Measurements from ENCODE around the gene CYB5RL. TPM values are rescaled to one million over a fixed set of nuclear protein-coding genes. Genes with fewer than 3 reads are reported as not detected.

Gene CYB5RL
- total RNA-seq, 1 donor from 2014 or later: 3.9 TPM

GRCh38 chr1:54163573-54163972, 36.3 kb downstream of the CYB5RL start:
- no peaks in the 10 kb centered on the region for H3K79me2 ChIP-seq (ENCODE audit: insufficient read depth, low read length)
- H3K4me2 ChIP-seq (ENCODE audit: low read length): no peak overlapping the region
- no peak overlapping the region for H2AFZ ChIP-seq (ENCODE audit: low read depth, low read length)
- Mint-ChIP-seq H3K9me3 (ENCODE audit: unreplicated experiment) (no peaks in the 10 kb centered on the region), H3K4me3 (ENCODE audit: unreplicated experiment) (no peak overlapping the region), H3K27ac (ENCODE audit: unreplicated experiment) (no peak overlapping the region), H3K27me3 (ENCODE audit: low read depth, unreplicated experiment) (peaks cover 11% of the 10 kb centered on the region), H3K4me1 (ENCODE audit: low read depth, unreplicated experiment) (peaks cover 16% of the 10 kb centered on the region), H3K36me3 (ENCODE audit: low read depth, unreplicated experiment) (no peaks in the 10 kb centered on the region)
- DNase-seq (ENCODE audit: low read depth): no peak
- no peak for FAIRE-seq
- H3K4me3 ChIP-seq (ENCODE audit: insufficient read depth, low read depth, low read length): no peak overlapping the region
- H3K27me3 ChIP-seq (ENCODE audit: insufficient read depth, low read length): no peaks in the 10 kb centered on the region
- TF ChIP-seq EZH2 (IDR thresholded peaks at IDR 0.05; ENCODE audit: insufficient read depth, low read length): no peak
- TF ChIP-seq CTCF (IDR thresholded peaks at IDR 0.05; ENCODE audit: insufficient read depth, low read depth, low read length): no peak
- H3K36me3 ChIP-seq (ENCODE audit: insufficient read depth, low read length): no peaks in the 10 kb centered on the region
- no peaks in the 10 kb centered on the region for H3K9me3 ChIP-seq (ENCODE audit: insufficient read depth, low read depth, low read length)
- no peak overlapping the region for H3K27ac ChIP-seq (ENCODE audit: low read depth, low read length)
- H3K4me1 ChIP-seq (ENCODE audit: insufficient read depth, low read length): peaks cover 2% of the 10 kb centered on the region
- H3K9ac ChIP-seq (ENCODE audit: low read length): no peak overlapping the region
- no peaks in the 10 kb centered on the region for H4K20me1 ChIP-seq (ENCODE audit: insufficient read depth, low read length)

DNA sequence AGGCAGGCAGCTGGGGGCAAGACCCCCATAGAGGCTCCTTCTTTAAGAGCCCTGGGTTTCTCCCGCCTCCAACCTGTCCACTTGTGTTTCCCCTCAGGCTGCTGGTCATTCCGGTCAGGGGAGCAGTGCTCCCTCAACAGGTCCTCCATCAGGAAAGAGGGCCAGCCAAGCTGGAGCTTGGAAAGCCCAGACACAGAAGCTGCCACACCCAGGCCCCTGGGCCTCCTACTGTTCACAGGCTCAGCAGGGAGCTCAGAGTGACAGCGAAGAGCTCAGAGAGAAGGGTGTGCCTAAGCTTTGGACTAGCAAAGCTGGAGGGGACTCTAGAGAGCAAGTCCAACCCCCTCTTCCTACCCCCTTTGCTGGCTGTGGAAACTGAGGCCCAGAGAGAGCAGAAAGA, 36.8 kb downstream of the CYB5RL start:
- Mint-ChIP-seq H3K27ac (ENCODE audit: unreplicated experiment) (no peak overlapping the region), H3K27me3 (ENCODE audit: low read depth, unreplicated experiment) (peaks cover 11% of the 10 kb centered on the region)
- no peak for TF ChIP-seq CTCF (IDR thresholded peaks at IDR 0.05; ENCODE audit: insufficient read depth, low read depth, low read length)
- TF ChIP-seq EZH2 (IDR thresholded peaks at IDR 0.05; ENCODE audit: insufficient read depth, low read length): no peak

GRCh38 chr1:54161495-54162168, 38.2 kb downstream of the CYB5RL start:
- Mint-ChIP-seq H3K9me3 (ENCODE audit: unreplicated experiment) (no peaks in the 10 kb centered on the region), H3K27me3 (ENCODE audit: low read depth, unreplicated experiment) (peaks cover 11% of the 10 kb centered on the region), H3K36me3 (ENCODE audit: low read depth, unreplicated experiment) (no peaks in the 10 kb centered on the region), H3K4me3 (ENCODE audit: unreplicated experiment) (no peak overlapping the region), H3K27ac (ENCODE audit: unreplicated experiment) (no peak overlapping the region), H3K4me1 (ENCODE audit: low read depth, unreplicated experiment) (peaks cover 9% of the 10 kb centered on the region)
- DNase-seq (ENCODE audit: low read depth) (no peak), FAIRE-seq (no peak)
- H3K9me3 ChIP-seq (ENCODE audit: insufficient read depth, low read depth, low read length): no peaks in the 10 kb centered on the region
- no peak overlapping the region for H3K4me2 ChIP-seq (ENCODE audit: low read length)
- no peaks in the 10 kb centered on the region for H4K20me1 ChIP-seq (ENCODE audit: insufficient read depth, low read length)
- H3K4me3 ChIP-seq (ENCODE audit: insufficient read depth, low read depth, low read length): no peak overlapping the region
- H3K27me3 ChIP-seq (ENCODE audit: insufficient read depth, low read length): no peaks in the 10 kb centered on the region
- H3K79me2 ChIP-seq (ENCODE audit: insufficient read depth, low read length): no peaks in the 10 kb centered on the region
- H3K9ac ChIP-seq (ENCODE audit: low read length): no peak overlapping the region
- H3K27ac ChIP-seq (ENCODE audit: low read depth, low read length): no peak overlapping the region
- H2AFZ ChIP-seq (ENCODE audit: low read depth, low read length): no peak overlapping the region
- TF ChIP-seq CTCF (IDR thresholded peaks at IDR 0.05; ENCODE audit: insufficient read depth, low read depth, low read length): no peak
- no peak for TF ChIP-seq EZH2 (IDR thresholded peaks at IDR 0.05; ENCODE audit: insufficient read depth, low read length)
- no peaks in the 10 kb centered on the region for H3K4me1 ChIP-seq (ENCODE audit: insufficient read depth, low read length)
- no peaks in the 10 kb centered on the region for H3K36me3 ChIP-seq (ENCODE audit: insufficient read depth, low read length)

More for the DNA sequence above, 36.8 kb downstream of the CYB5RL start:
- no peak for FAIRE-seq
- H3K9me3 ChIP-seq (ENCODE audit: insufficient read depth, low read depth, low read length): no peaks in the 10 kb centered on the region
- no peak overlapping the region for H2AFZ ChIP-seq (ENCODE audit: low read depth, low read length)
- no peaks in the 10 kb centered on the region for H3K9me3 Mint-ChIP-seq (ENCODE audit: unreplicated experiment)
- H3K4me1 Mint-ChIP-seq (ENCODE audit: low read depth, unreplicated experiment): peaks cover 16% of the 10 kb centered on the region
- DNase-seq (ENCODE audit: low read depth): no peak
- H3K9ac ChIP-seq (ENCODE audit: low read length): no peak overlapping the region
- H3K4me2 ChIP-seq (ENCODE audit: low read length): no peak overlapping the region
- H4K20me1 ChIP-seq (ENCODE audit: insufficient read depth, low read length): no peaks in the 10 kb centered on the region
- no peak overlapping the region for H3K4me3 Mint-ChIP-seq (ENCODE audit: unreplicated experiment)
- H3K36me3 Mint-ChIP-seq (ENCODE audit: low read depth, unreplicated experiment): no peaks in the 10 kb centered on the region
- no peaks in the 10 kb centered on the region for H3K27me3 ChIP-seq (ENCODE audit: insufficient read depth, low read length)
- no peak overlapping the region for H3K4me3 ChIP-seq (ENCODE audit: insufficient read depth, low read depth, low read length)
- H3K4me1 ChIP-seq (ENCODE audit: insufficient read depth, low read length): peaks cover 2% of the 10 kb centered on the region
- no peaks in the 10 kb centered on the region for H3K36me3 ChIP-seq (ENCODE audit: insufficient read depth, low read length)
- H3K27ac ChIP-seq (ENCODE audit: low read depth, low read length): no peak overlapping the region
- no peaks in the 10 kb centered on the region for H3K79me2 ChIP-seq (ENCODE audit: insufficient read depth, low read length)

Measured in astrocyte (in vitro differentiated cells and primary cell).